Hippocampal formation (tissue), 2 donors: ENCODE results near the gene FSCN2.

Experiments used
- DNase-seq, 2 donors: peaks; one replicate each; lab custom pipeline; 2025; lab: John Stamatoyannopoulos, UW

The FSCN2 gene

GRCh38 chr17:81527591-81528383 lies at the start of gene FSCN2:
TSS of gene FSCN2 (plus strand) at chr17:81528377. CDS start at chr17:81528532, 155 bp downstream.
- no peak for DNase-seq

- DNase-seq = no peak
Observed at GRCh38 chr17:81479175-81480071, 48.8 kb upstream of the FSCN2 start.

GRCh38 chr17:81480140-81481072 lies 47.8 kb upstream of the FSCN2 start:
- no peak for DNase-seq

- peak; percentile 56 to 76 for DNase-seq
Observed at GRCh38 chr17:81481073-81481799, 46.9 kb upstream of the FSCN2 start.

GRCh38 chr17:81481815-81482505 lies 46.2 kb upstream of the FSCN2 start:
- DNase-seq = no peak

- no peak for DNase-seq
Observed at GRCh38 chr17:81482673-81483072, 45.5 kb upstream of the FSCN2 start.

- DNase-seq = no peak
Observed at GRCh38 chr17:81483085-81483861, 44.9 kb upstream of the FSCN2 start.

- no peak for DNase-seq
Observed at GRCh38 chr17:81483862-81484194, 44.3 kb upstream of the FSCN2 start.

GRCh38 chr17:81484195-81484979 lies 43.8 kb upstream of the FSCN2 start:
- peak; percentile 77 to 80 for DNase-seq

GRCh38 chr17:81486199-81486810 lies 41.9 kb upstream of the FSCN2 start:
- DNase-seq = no peak

- no peak for DNase-seq
Observed at GRCh38 chr17:81487089-81487486, 41.1 kb upstream of the FSCN2 start.

GRCh38 chr17:81487487-81488275 lies 40.5 kb upstream of the FSCN2 start:
- DNase-seq = peak; percentile 70 to 75

GRCh38 chr17:81488276-81488860 lies 39.8 kb upstream of the FSCN2 start:
- DNase-seq = no peak

- no peak for DNase-seq
Observed at GRCh38 chr17:81489012-81489997, 38.9 kb upstream of the FSCN2 start.

- no peak for DNase-seq
Observed at GRCh38 chr17:81489998-81490992, 37.9 kb upstream of the FSCN2 start.
